ENCODE data around the gene RARB. TPM values are rescaled to one million over a fixed set of nuclear protein-coding genes. Genes with fewer than 3 reads are reported as not detected.

The RARB gene
- total and polyA plus RNA-seq, 2 donors from 2014 or later: 8.3 to 14.7 TPM

DNA sequence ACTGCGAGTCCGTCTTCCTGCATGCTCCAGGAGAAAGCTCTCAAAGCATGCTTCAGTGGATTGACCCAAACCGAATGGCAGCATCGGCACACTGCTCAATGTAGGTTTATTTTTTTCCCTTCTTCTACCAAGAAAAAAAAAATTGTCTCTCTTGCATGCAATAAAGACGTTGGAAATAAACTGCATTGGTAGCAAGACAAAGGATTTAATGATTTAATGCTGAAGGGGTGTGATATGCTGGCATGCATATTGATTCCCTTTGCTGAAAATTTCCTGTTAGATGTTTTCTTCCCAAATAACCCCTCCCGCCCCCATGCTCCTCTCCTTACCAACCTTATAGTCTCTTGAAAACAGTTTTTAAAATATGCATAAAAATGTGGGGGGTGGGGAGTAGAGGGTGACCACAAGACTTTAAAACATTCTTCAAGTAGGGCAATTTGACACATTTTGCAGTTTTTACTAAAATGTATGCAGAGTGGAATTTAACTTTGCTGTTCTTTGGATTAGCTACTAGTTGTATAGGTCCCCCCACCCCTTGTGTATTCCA lies 799 bp downstream of the RARB start:
- no peaks in the 10 kb centered on the region for H3K9me3 ChIP-seq (ENCODE audit: control insufficient read depth in 2 of 3, insufficient read depth in 1 of 3, low read length in 3 of 3)
- DNase-seq (peak in 2 of 5 donors; percentile 75 to 82), FAIRE-seq (no peak)
- H3K27me3 ChIP-seq (ENCODE audit: control insufficient read depth, insufficient read depth, low read length): no peaks in the 10 kb centered on the region
- H3K4me3 ChIP-seq (ENCODE audit: low read length in 3 of 3): peak overlapping the region; percentile 83 to 89 (median 88)
- intact Hi-C loops (cut with DNase I): no loop called here
- H3K9ac ChIP-seq (ENCODE audit: low read length in 3 of 3): peak overlapping the region; percentile 35 to 90 (median 81)
- TF ChIP-seq, protein P1, sequence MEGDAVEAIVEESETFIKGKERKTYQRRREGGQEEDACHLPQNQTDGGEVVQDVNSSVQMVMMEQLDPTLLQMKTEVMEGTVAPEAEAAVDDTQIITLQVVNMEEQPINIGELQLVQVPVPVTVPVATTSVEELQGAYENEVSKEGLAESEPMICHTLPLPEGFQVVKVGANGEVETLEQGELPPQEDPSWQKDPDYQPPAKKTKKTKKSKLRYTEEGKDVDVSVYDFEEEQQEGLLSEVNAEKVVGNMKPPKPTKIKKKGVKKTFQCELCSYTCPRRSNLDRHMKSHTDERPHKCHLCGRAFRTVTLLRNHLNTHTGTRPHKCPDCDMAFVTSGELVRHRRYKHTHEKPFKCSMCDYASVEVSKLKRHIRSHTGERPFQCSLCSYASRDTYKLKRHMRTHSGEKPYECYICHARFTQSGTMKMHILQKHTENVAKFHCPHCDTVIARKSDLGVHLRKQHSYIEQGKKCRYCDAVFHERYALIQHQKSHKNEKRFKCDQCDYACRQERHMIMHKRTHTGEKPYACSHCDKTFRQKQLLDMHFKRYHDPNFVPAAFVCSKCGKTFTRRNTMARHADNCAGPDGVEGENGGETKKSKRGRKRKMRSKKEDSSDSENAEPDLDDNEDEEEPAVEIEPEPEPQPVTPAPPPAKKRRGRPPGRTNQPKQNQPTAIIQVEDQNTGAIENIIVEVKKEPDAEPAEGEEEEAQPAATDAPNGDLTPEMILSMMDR (IDR thresholded peaks at IDR 0.05; ENCODE audit: borderline replicate concordance, extremely low read depth, insufficient read depth): no peak
- H3K36me3 ChIP-seq (ENCODE audit: control insufficient read depth in 2 of 3, insufficient read depth in 3 of 3, low read length in 3 of 3): no peaks in the 10 kb centered on the region
- H3K27ac ChIP-seq (ENCODE audit: low read depth in 2 of 2, low read length in 2 of 2): peak overlapping the region; percentile 87 to 91
- peaks cover 0 to 6% (median 0%) of the 10 kb centered on the region in 3 donors for H3K4me1 ChIP-seq (ENCODE audit: control insufficient read depth in 2 of 3, insufficient read depth in 2 of 3, low read depth in 1 of 3, low read length in 3 of 3)

DNA sequence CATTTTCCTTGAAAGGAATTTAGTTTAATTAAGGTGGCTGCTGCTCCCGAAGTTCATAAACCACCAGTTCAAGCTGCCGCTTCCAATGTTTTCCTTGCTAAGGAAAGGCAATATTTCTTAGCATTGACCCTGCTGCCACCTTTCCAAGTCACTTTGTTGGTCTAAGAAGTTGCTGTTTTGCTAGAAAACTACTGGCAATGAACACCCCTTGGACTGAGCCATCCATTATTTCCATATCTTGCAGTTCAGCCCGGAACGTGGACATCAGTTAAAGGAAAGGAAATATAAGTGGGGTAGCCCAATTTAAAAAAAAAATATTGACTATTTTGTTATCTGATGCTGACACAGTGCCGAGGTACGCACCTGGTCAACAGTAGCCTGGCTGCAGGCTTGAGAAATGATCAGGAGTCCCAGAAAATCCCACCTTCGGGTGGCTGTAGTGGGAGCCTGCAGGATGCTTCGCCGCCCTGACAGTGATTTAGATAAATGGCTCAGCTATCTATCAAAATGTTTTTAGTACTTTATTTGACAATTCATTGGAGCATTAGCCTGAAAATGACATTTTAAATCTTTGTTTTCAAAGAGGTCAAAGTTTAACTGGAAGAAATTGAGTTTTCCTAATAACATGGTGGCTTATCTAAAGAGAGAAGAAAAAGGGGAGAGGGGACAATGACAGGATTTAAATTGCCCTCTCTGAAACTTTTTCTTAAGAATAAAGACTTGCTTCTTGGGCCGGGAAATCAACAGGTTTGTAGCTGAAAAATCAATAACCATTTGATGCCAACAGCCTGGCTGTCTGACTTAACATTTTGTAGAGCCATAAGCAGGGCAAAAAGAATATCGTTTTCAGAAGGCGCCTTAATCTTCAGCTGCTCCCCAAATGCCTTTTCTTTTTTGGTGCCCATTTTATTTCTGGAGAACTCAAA lies 1.6 kb downstream of the RARB start:
- DNase-seq (peak in 4 of 5 donors; percentile 61 to 91 (median 76)), FAIRE-seq (no peak)
- Histone ChIP-seq H3K27me3 (ENCODE audit: control insufficient read depth, insufficient read depth, low read length) (no peaks in the 10 kb centered on the region), H3K4me1 (ENCODE audit: control insufficient read depth in 2 of 3, insufficient read depth in 2 of 3, low read depth in 1 of 3, low read length in 3 of 3) (peaks cover 0 to 6% (median 0%) of the 10 kb centered on the region in 3 donors), H3K9ac (ENCODE audit: low read length in 3 of 3) (peak overlapping the region; percentile 81 to 90 (median 82)), H3K9me3 (ENCODE audit: control insufficient read depth in 2 of 3, insufficient read depth in 1 of 3, low read length in 3 of 3) (no peaks in the 10 kb centered on the region), H3K4me3 (ENCODE audit: low read length in 3 of 3) (peak overlapping the region; percentile 83 to 89 (median 88)), H3K27ac (ENCODE audit: low read depth in 2 of 2, low read length in 2 of 2) (peak overlapping the region; percentile 68 to 91), H3K36me3 (ENCODE audit: control insufficient read depth in 2 of 3, insufficient read depth in 3 of 3, low read length in 3 of 3) (no peaks in the 10 kb centered on the region)
- intact Hi-C loops (cut with DNase I): no loop called here
- TF ChIP-seq, protein P1 (IDR thresholded peaks at IDR 0.05; ENCODE audit: borderline replicate concordance, extremely low read depth, insufficient read depth): no peak

DNA sequence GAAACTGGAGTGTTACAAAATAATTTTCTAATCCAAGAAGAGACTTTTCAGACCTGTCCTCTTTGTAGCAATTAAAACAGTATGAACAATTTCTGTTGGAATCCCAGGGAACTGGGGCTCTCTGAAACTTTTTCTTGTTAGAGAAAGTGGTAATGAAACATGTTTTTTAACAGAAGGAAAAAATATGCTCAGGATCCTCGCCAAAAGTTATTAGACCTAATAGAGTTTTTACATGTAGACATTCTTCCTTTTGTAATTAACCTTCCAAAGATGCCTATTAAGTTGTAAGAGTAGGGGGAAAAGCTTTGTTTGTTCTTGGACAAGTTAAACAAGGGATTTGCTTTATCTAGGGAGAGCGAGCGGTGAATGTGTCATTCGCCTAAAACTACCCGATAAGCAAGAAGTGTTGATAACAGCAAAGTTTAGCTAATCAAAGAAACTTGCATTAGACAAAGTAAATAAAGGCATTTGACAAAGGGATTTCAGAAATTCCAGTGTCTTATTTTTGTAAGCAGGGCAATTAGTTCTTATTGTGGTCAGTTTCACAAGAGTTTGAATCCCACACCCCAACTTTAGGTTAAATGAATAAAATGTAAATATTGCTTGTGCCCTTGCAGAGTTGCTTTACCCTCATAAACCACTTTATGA lies 2.3 kb downstream of the RARB start:
- Histone ChIP-seq H3K27ac (ENCODE audit: low read depth in 2 of 2, low read length in 2 of 2) (peak overlapping the region; percentile 68 to 91), H3K9ac (ENCODE audit: low read length in 3 of 3) (peak overlapping the region; percentile 81 to 90 (median 82))
- TF ChIP-seq, protein P1 (IDR thresholded peaks at IDR 0.05; ENCODE audit: borderline replicate concordance, extremely low read depth, insufficient read depth): no peak

More for the DNA sequence above, 2.3 kb downstream of the RARB start:
- no peaks in the 10 kb centered on the region for H3K27me3 ChIP-seq (ENCODE audit: control insufficient read depth, insufficient read depth, low read length)
- no peaks in the 10 kb centered on the region for H3K9me3 ChIP-seq (ENCODE audit: control insufficient read depth in 2 of 3, insufficient read depth in 1 of 3, low read length in 3 of 3)
- H3K4me1 ChIP-seq (ENCODE audit: control insufficient read depth in 2 of 3, insufficient read depth in 2 of 3, low read depth in 1 of 3, low read length in 3 of 3): peaks cover 0 to 6% (median 0%) of the 10 kb centered on the region in 3 donors
- peak overlapping the region; percentile 83 to 89 (median 88) for H3K4me3 ChIP-seq (ENCODE audit: low read length in 3 of 3)
- intact Hi-C loops (cut with DNase I): no loop called here
- no peaks in the 10 kb centered on the region for H3K36me3 ChIP-seq (ENCODE audit: control insufficient read depth in 2 of 3, insufficient read depth in 3 of 3, low read length in 3 of 3)
- DNase-seq (peak in 2 of 5 donors; percentile 58 to 79), FAIRE-seq (no peak)
